ENCODE measurements around the gene NLRC5. TPM values are rescaled to one million over a fixed set of nuclear protein-coding genes. Genes with fewer than 3 reads are reported as not detected.

NLRC5 gene
- total RNA-seq, 2 experiments from 2014 or later = 199 to 305 TPM

DNA sequence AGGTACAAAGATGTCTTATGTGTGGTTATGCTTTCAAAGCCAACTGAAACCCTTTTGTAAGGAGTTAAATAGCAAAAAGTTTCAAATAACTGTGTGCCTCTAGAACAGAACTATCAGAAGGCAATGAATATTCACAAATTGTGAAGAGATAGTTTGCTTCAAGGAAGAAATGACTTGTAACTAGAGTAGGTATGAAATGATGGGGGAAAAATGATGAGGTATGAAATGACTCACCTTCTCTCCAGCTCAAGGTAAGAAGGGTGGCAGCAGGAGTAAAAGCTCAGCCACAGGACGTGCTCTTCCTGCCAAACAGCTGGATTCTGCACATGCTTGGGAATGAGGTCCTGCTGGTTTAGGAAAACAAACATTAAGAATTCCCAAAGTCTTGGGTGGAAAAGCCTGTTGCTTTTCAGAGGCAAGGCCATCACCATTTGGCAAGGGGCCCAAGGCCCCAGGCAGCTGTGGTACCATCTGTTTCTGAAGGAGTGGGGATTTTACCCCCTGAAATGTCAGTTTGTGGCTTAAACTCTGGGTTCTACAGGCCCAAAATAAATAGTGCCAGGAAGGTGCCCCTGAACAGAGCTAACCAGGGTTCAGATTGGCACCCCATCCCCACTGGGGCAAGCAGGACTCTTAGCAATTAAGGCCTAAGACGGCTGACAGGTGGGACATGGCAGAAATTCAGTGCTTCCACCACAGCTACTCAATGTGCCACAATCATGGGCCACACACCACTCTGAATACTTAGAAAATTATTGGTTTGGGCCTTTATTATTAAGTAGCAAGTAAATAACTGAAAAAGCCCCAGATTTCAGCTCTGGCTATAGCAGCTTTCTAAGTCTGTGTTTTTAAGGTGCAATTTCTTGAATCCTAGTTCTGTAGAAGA, 44.2 kb upstream of the NLRC5 start:
- CTCF ChIA-PET (ENCODE audit: unreplicated experiment) = no interaction called here
- peak overlapping the region; percentile 25 for H3K27ac ChIP-seq (ENCODE audit: low read depth, low read length, poor library complexity, severe bottlenecking)

GRCh38 chr16:56945847-56946527, 43.4 kb upstream of the NLRC5 start:
- TF ChIP-seq EZH2phosphoT487 (IDR thresholded peaks at IDR 0.05; ENCODE audit: borderline replicate concordance, low read depth, low read length) = no peak
- TF ChIP-seq, protein P1, sequence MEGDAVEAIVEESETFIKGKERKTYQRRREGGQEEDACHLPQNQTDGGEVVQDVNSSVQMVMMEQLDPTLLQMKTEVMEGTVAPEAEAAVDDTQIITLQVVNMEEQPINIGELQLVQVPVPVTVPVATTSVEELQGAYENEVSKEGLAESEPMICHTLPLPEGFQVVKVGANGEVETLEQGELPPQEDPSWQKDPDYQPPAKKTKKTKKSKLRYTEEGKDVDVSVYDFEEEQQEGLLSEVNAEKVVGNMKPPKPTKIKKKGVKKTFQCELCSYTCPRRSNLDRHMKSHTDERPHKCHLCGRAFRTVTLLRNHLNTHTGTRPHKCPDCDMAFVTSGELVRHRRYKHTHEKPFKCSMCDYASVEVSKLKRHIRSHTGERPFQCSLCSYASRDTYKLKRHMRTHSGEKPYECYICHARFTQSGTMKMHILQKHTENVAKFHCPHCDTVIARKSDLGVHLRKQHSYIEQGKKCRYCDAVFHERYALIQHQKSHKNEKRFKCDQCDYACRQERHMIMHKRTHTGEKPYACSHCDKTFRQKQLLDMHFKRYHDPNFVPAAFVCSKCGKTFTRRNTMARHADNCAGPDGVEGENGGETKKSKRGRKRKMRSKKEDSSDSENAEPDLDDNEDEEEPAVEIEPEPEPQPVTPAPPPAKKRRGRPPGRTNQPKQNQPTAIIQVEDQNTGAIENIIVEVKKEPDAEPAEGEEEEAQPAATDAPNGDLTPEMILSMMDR (conservative IDR thresholded peaks at IDR 0.05; ENCODE audit: low read length) = no peak
- intact Hi-C loops (cut with micrococcal nuclease; ENCODE audit: unreplicated experiment) = no loop called here
- POLR2A ChIA-PET = interaction anchor here (0.7 to 1.8 kb wide), 3 partner anchors 9 to 62 kb away, joined by 3 to 7 read pairs (median 4); no protein-coding TSS in a partner anchor

More for the DNA sequence above, 44.2 kb upstream of the NLRC5 start:
- POLR2A ChIA-PET = interaction anchor here (0.7 to 1.8 kb wide), 4 partner anchors 8 to 86 kb away, joined by 3 to 7 read pairs (median 4); no protein-coding TSS in a partner anchor
- no peak for TF ChIP-seq EZH2phosphoT487 (IDR thresholded peaks at IDR 0.05; ENCODE audit: borderline replicate concordance, low read depth, low read length)
- TF ChIP-seq, protein P1 (conservative IDR thresholded peaks at IDR 0.05; ENCODE audit: low read length) = no peak
- intact Hi-C loops (cut with micrococcal nuclease; ENCODE audit: unreplicated experiment) = no loop called here
- Histone ChIP-seq H3K9me2 (ENCODE audit: insufficient read depth, low read length) (no peaks in the 10 kb centered on the region), H3K9me3 (ENCODE audit: low read length) (no peaks in the 10 kb centered on the region), H2AFZ (ENCODE audit: low read length) (no peak overlapping the region), H3K4me3 (ENCODE audit: low read depth, low read length, poor library complexity, severe bottlenecking) (no peak overlapping the region), H3K4me2 (ENCODE audit: low read length) (no peak overlapping the region), H3K36me3 (ENCODE audit: insufficient read depth, low read length) (peaks cover 82% of the 10 kb centered on the region), H3K79me2 (ENCODE audit: insufficient read depth, low read depth, low read length) (peaks cover 16% of the 10 kb centered on the region; the same call in 1 of the 2 replicates), H3K4me1 (ENCODE audit: insufficient read depth, low read length, poor library complexity, severe bottlenecking) (peaks cover 32% of the 10 kb centered on the region), H4K20me1 (ENCODE audit: insufficient read depth, low read length) (peaks cover 5% of the 10 kb centered on the region; the same call in 1 of the 2 replicates)
- TSS peak; percentile 2 for BruUV-seq (replicated peaks)
- no peak for DNase-seq (ENCODE audit: low spot score)

More at GRCh38 chr16:56945847-56946527, 43.4 kb upstream of the NLRC5 start:
- Histone ChIP-seq H3K9me2 (ENCODE audit: insufficient read depth, low read length) (no peaks in the 10 kb centered on the region), H4K20me1 (ENCODE audit: insufficient read depth, low read length) (peaks cover 2% of the 10 kb centered on the region; the same call in 1 of the 2 replicates), H3K36me3 (ENCODE audit: insufficient read depth, low read length) (peaks cover 74% of the 10 kb centered on the region), H3K4me1 (ENCODE audit: insufficient read depth, low read length, poor library complexity, severe bottlenecking) (peaks cover 32% of the 10 kb centered on the region), H3K4me3 (ENCODE audit: low read depth, low read length, poor library complexity, severe bottlenecking) (no peak overlapping the region), H3K27ac (ENCODE audit: low read depth, low read length, poor library complexity, severe bottlenecking) (peak overlapping the region; percentile 19), H3K9me3 (ENCODE audit: low read length) (no peaks in the 10 kb centered on the region), H3K79me2 (ENCODE audit: insufficient read depth, low read depth, low read length) (peaks cover 10% of the 10 kb centered on the region; the same call in 1 of the 2 replicates), H3K4me2 (ENCODE audit: low read length) (no peak overlapping the region), H2AFZ (ENCODE audit: low read length) (no peak overlapping the region)
- CTCF ChIA-PET (ENCODE audit: unreplicated experiment) = no interaction called here
- no TSS peak for BruUV-seq (replicated peaks)
- no peak for DNase-seq (ENCODE audit: low spot score)
